Right lobe of liver (tissue), 4 donors: Measurements from ENCODE around the gene PRCP.

Experiments
- POLR2A ChIP-seq: fragments of 450-650 bp; IDR thresholded peaks from one replicate; pipeline ENCODE4 v1.6.1; 2017; ENCODE audit warnings: antibody characterized with exemption, mild to moderate bottlenecking
- TF ChIP-seq, protein P1 (sequence below), 4 donors: fragments of 200-600 bp in 3 of 4; fragments of 450-650 bp in 1 of 4; IDR thresholded peaks; one replicate each; pipeline versions ENCODE4 v1.5.1 to v1.8.0; 2016 to 2022; ENCODE audit warnings: antibody characterized with exemption in 4 of 4, mild to moderate bottlenecking in 2 of 4
- donor health status: DM: no; HTN: no; CAD: no.
- donor health status: DM: no; HTN: no; CAD: no.
- donor health status: DM: no; HTN: yes; CAD: no.

DNA sequence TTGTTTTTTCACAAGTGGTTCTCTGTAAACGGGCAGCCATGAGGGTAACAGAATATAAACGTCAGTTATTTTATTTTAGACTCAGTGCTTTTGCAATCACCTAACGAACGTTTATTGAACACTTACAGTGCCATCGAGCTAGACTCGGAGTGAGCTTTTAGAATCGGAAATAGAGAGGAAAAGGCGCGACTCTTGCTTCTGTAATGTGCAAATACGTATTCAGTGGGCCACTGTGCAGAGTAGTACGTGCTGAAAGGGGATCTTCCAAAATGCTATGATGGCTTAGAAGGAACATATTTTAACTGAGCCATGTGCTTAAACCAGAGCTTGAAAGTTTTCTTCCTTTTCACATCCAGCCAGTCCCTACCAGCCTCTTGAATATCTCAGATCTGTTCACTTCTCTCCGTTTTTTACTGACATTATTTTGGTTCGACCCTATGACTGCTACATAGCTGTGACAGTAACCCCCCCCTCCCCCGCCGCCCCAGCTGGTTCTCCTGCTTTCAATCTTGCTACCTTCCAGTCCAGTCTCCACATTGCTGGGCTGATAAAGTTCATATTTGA, 1.8 kb upstream of the PRCP start:
- no peak for TF ChIP-seq POLR2A
- TF ChIP-seq, protein P1, sequence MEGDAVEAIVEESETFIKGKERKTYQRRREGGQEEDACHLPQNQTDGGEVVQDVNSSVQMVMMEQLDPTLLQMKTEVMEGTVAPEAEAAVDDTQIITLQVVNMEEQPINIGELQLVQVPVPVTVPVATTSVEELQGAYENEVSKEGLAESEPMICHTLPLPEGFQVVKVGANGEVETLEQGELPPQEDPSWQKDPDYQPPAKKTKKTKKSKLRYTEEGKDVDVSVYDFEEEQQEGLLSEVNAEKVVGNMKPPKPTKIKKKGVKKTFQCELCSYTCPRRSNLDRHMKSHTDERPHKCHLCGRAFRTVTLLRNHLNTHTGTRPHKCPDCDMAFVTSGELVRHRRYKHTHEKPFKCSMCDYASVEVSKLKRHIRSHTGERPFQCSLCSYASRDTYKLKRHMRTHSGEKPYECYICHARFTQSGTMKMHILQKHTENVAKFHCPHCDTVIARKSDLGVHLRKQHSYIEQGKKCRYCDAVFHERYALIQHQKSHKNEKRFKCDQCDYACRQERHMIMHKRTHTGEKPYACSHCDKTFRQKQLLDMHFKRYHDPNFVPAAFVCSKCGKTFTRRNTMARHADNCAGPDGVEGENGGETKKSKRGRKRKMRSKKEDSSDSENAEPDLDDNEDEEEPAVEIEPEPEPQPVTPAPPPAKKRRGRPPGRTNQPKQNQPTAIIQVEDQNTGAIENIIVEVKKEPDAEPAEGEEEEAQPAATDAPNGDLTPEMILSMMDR (IDR thresholded peaks at IDR 0.05): no peak
